ENCODE data around the gene BSPH1. TPM values are rescaled to one million over a fixed set of nuclear protein-coding genes. Genes with fewer than 3 reads are reported as not detected.
A peak's percentile ranks its signal among the peaks of the same experiment; 100 is the strongest.
"Not testable (repeated sequence)": the region's sequence is repeated elsewhere in the genome, so short reads cannot be mapped to it uniquely, and the experiment has no call there.

BSPH1 gene
- total and polyA plus RNA-seq, 5 experiments from 2014 or later, result not detected

- ATAC-seq (no peak), DNase-seq (no peak)
- peaks cover 0 to 5% (median 0%) of the 10 kb centered on the region in 9 donors for H3K9me3 Mint-ChIP-seq
- no peak overlapping the region for H3K27ac Mint-ChIP-seq
- H3K27me3 Mint-ChIP-seq, result peaks cover 11 to 41% (median 20%) of the 10 kb centered on the region in 5 donors
- no peaks in the 10 kb centered on the region for H3K4me1 Mint-ChIP-seq
- POLR2A ChIA-PET, result no interaction called here
- H3K36me3 Mint-ChIP-seq, result no peaks in the 10 kb centered on the region
- H3K4me3 Mint-ChIP-seq, result no peak overlapping the region
These were observed 6.8 kb upstream of the BSPH1 start for GRCh38 chr19:47998800-47999199.

- H3K27ac Mint-ChIP-seq, result no peak overlapping the region
- H3K4me1 Mint-ChIP-seq, result no peaks in the 10 kb centered on the region
These were observed 4.3 kb upstream of the BSPH1 start for GRCh38 chr19:47996230-47996727.

GRCh38 chr19:47994209-47994802, 2.3 kb upstream of the BSPH1 start, which contains the start of gene ELSPBP1:
Gene ELSPBP1 (plus strand): TSS chr19:47994632. CDS start chr19:48008668, 14,036 bp downstream.
- POLR2A ChIA-PET, result no interaction called here
- H3K27me3 Mint-ChIP-seq, result peaks cover 16 to 49% (median 30%) of the 10 kb centered on the region in 5 donors
- ATAC-seq, result no peak
- H3K9me3 Mint-ChIP-seq, result no peaks in the 10 kb centered on the region
- no peaks in the 10 kb centered on the region for H3K4me1 Mint-ChIP-seq
- DNase-seq, result no peak
- no peak within 1 kb of the TSS for H3K4me3 Mint-ChIP-seq
- no peaks in the 10 kb centered on the region for H3K36me3 Mint-ChIP-seq
- H3K27ac Mint-ChIP-seq, result no peak within 1 kb of the TSS

More at GRCh38 chr19:47996230-47996727, 4.3 kb upstream of the BSPH1 start:
- Mint-ChIP-seq H3K36me3 (no peaks in the 10 kb centered on the region), H3K4me3 (no peak overlapping the region), H3K9me3 (peaks cover 0 to 5% (median 0%) of the 10 kb centered on the region in 9 donors), H3K27me3 (peaks cover 11 to 34% (median 18%) of the 10 kb centered on the region in 5 donors)
- POLR2A ChIA-PET, result no interaction called here
- ATAC-seq (no peak), DNase-seq (no peak)

GRCh38 chr19:47991191-47991808, 670 bp downstream of the BSPH1 start:
- H3K36me3 Mint-ChIP-seq, result no peaks in the 10 kb centered on the region

GRCh38 chr19:47973529-47973928, 18.4 kb downstream of the BSPH1 start:
- Mint-ChIP-seq H3K27ac (no peak overlapping the region), H3K4me1 (no peaks in the 10 kb centered on the region), H3K9me3 (peaks cover 0 to 4% (median 0%) of the 10 kb centered on the region in 9 donors), H3K4me3 (no peak overlapping the region), H3K27me3 (peaks cover 30 to 56% (median 43%) of the 10 kb centered on the region in 5 donors), H3K36me3 (no peaks in the 10 kb centered on the region)
- ATAC-seq (no peak), DNase-seq (no peak)
- POLR2A ChIA-PET, result no interaction called here

More at GRCh38 chr19:47991191-47991808, 670 bp downstream of the BSPH1 start:
- POLR2A ChIA-PET, result no interaction called here
- Mint-ChIP-seq H3K4me1 (no peaks in the 10 kb centered on the region), H3K27me3 (peaks cover 16 to 45% (median 32%) of the 10 kb centered on the region in 5 donors), H3K4me3 (no peak overlapping the region), H3K27ac (no peak overlapping the region), H3K9me3 (no peaks in the 10 kb centered on the region)
- ATAC-seq, result no peak
- no peak for DNase-seq

GRCh38 chr19:47955936-47956335, 36.0 kb downstream of the BSPH1 start:
- ATAC-seq, H3K27me3 Mint-ChIP-seq, H3K27ac Mint-ChIP-seq, H3K9me3 Mint-ChIP-seq, POLR2A ChIA-PET, H3K4me3 Mint-ChIP-seq, H3K36me3 Mint-ChIP-seq, H3K4me1 Mint-ChIP-seq: not testable (repeated sequence)
- DNase-seq, result peak in 1 of 10 donors; percentile 69

GRCh38 chr19:47952132-47952531, 39.8 kb downstream of the BSPH1 start:
- H3K27me3 Mint-ChIP-seq, POLR2A ChIA-PET, H3K4me3 Mint-ChIP-seq, H3K9me3 Mint-ChIP-seq, DNase-seq, H3K27ac Mint-ChIP-seq, ATAC-seq, H3K4me1 Mint-ChIP-seq, H3K36me3 Mint-ChIP-seq: not testable (repeated sequence)

- H3K27me3 Mint-ChIP-seq, POLR2A ChIA-PET, H3K36me3 Mint-ChIP-seq, H3K9me3 Mint-ChIP-seq, H3K27ac Mint-ChIP-seq, H3K4me3 Mint-ChIP-seq, H3K4me1 Mint-ChIP-seq, ATAC-seq: not testable (repeated sequence)
- peak in 4 of 10 donors; percentile 9 to 68 (median 26) for DNase-seq
These were observed 42.0 kb downstream of the BSPH1 start for GRCh38 chr19:47949852-47950521.

- H3K27ac Mint-ChIP-seq, DNase-seq, H3K9me3 Mint-ChIP-seq, ATAC-seq, POLR2A ChIA-PET, H3K36me3 Mint-ChIP-seq, H3K4me1 Mint-ChIP-seq, H3K4me3 Mint-ChIP-seq, H3K27me3 Mint-ChIP-seq: not testable (repeated sequence)
These were observed 63.4 kb downstream of the BSPH1 start for GRCh38 chr19:47928581-47928980.

GRCh38 chr19:47920107-47920506, 71.9 kb downstream of the BSPH1 start:
- H3K9me3 Mint-ChIP-seq, POLR2A ChIA-PET, H3K4me3 Mint-ChIP-seq, H3K4me1 Mint-ChIP-seq, H3K27me3 Mint-ChIP-seq, H3K36me3 Mint-ChIP-seq, H3K27ac Mint-ChIP-seq, ATAC-seq: not testable (repeated sequence)
- peak in 5 of 10 donors; percentile 77 to 98 (median 96) for DNase-seq

Other genes starting within 250 kb of the BSPH1 start
- 100 to 1,000 TPM; 847 to 882 TPM for gene NOP53, start 246.6 kb downstream of the BSPH1 start, total RNA-seq
- gene NOP53, start 246.6 kb downstream of the BSPH1 start, polyA plus RNA-seq, result 100 to 1,000 TPM; 266 to 443 (median 273) TPM
- gene SELENOW, start 213.5 kb downstream of the BSPH1 start, total RNA-seq, result 10 to 100 TPM; 93.3 to 97.4 TPM
- 100 to 1,000 TPM; 312 to 427 (median 418) TPM for gene SELENOW, start 213.5 kb downstream of the BSPH1 start, polyA plus RNA-seq
- not detected for gene TPRX1, start 187.6 kb downstream of the BSPH1 start, total RNA-seq
- not detected for gene TPRX1, start 187.6 kb downstream of the BSPH1 start, polyA plus RNA-seq
- gene CRX, start 170.2 kb downstream of the BSPH1 start, total RNA-seq, result not detected
- gene CRX, start 170.2 kb downstream of the BSPH1 start, polyA plus RNA-seq, result not detected
- gene TPRX2, start 132.9 kb downstream of the BSPH1 start, total RNA-seq, result not detected
- gene TPRX2, start 132.9 kb downstream of the BSPH1 start, polyA plus RNA-seq, result not detected
- gene SULT2A1, start 105.9 kb downstream of the BSPH1 start, total RNA-seq, result not detected
- gene SULT2A1, start 105.9 kb downstream of the BSPH1 start, polyA plus RNA-seq, result not detected
- gene ELSPBP1, start 2.5 kb upstream of the BSPH1 start, total RNA-seq, result not detected
- not detected for gene ELSPBP1, start 2.5 kb upstream of the BSPH1 start, polyA plus RNA-seq
- gene CABP5, start 51.9 kb upstream of the BSPH1 start, total RNA-seq, result not detected
- gene CABP5, start 51.9 kb upstream of the BSPH1 start, polyA plus RNA-seq, result not detected
- 1 to 10 TPM; 1.6 to 2.7 TPM for gene PLA2G4C, start 118.6 kb upstream of the BSPH1 start, total RNA-seq
- gene PLA2G4C, start 118.6 kb upstream of the BSPH1 start, polyA plus RNA-seq, result under 1 TPM in 2 of 3 donors, not detected in 1; 0.39 to 0.74 TPM
- gene LIG1, start 178.2 kb upstream of the BSPH1 start, total RNA-seq, result 100 to 1,000 TPM; 129 to 131 TPM
- gene LIG1, start 178.2 kb upstream of the BSPH1 start, polyA plus RNA-seq, result 10 to 100 TPM; 27.6 to 32.8 (median 28.8) TPM
- 1 to 10 TPM; 8.9 to 9.4 TPM for gene ZSWIM9, start 178.5 kb upstream of the BSPH1 start, total RNA-seq
- gene ZSWIM9, start 178.5 kb upstream of the BSPH1 start, polyA plus RNA-seq, result 1 to 10 TPM in 1 of 3 donors, under 1 TPM in 2; 0.26 to 1.2 (median 0.91) TPM

All from naive thymus-derived CD8-positive, alpha-beta T cell (primary cell).